CD14-positive monocyte (primary cell): ENCODE data around the gene RERE. TPM values are rescaled to one million over a fixed set of nuclear protein-coding genes. Genes with fewer than 3 reads are reported as not detected.

Experiments
- DNase-seq, 3 donors: peaks; one replicate each; pipeline ENCODE4 v3.0.0-alpha.2; 2011 to 2022
- H2AFZ ChIP-seq: 2 replicates; pipeline ENCODE4 v1.6.0; 2012; ENCODE audit warnings: mild to moderate bottlenecking, low read depth, low read length, inconsistent platforms; ENCODE audit not compliant: insufficient read depth, poor library complexity, severe bottlenecking
- H3K27ac ChIP-seq, 2 donors: 1 replicate in 1 of 2; 2 replicates in 1 of 2; pipeline ENCODE4 v1.5.1; 2012 to 2013; ENCODE audit warnings: low read length in 2 of 2, control low read depth in 1 of 2, inconsistent platforms in 1 of 2, low read depth in 1 of 2, mild to moderate bottlenecking in 1 of 2
- H3K27me3 ChIP-seq, 2 donors: one replicate each; pipeline versions ENCODE4 v1.6.0 to v1.6.1; 2011 to 2013; ENCODE audit warnings: low read length in 2 of 2; ENCODE audit not compliant: control insufficient read depth in 2 of 2, insufficient read depth in 2 of 2
- H3K36me3 ChIP-seq, 2 donors: replicated peaks in 1 of 2; 1 replicate in 1 of 2; 2 replicates in 1 of 2; pipeline versions ENCODE4 v1.5.1 to v1.6.1; 2012 to 2013; ENCODE audit warnings: low read length in 2 of 2, control low read depth in 1 of 2, inconsistent platforms in 1 of 2, mild to moderate bottlenecking in 1 of 2; ENCODE audit not compliant: insufficient read depth in 2 of 2, control insufficient read depth in 1 of 2
- H3K4me1 ChIP-seq, 2 donors: 1 replicate in 1 of 2; 2 replicates in 1 of 2; pipeline versions ENCODE4 v1.5.1 to v1.6.1; 2012 to 2013; ENCODE audit warnings: low read length in 2 of 2, control low read depth in 1 of 2, inconsistent platforms in 1 of 2, mild to moderate bottlenecking in 1 of 2, moderate library complexity in 1 of 2; ENCODE audit not compliant: insufficient read depth in 2 of 2, control insufficient read depth in 1 of 2
- H3K4me2 ChIP-seq: replicated peaks from 2 replicates; pipeline ENCODE3; 2012; ENCODE audit warnings: low read length, moderate library complexity, mild to moderate bottlenecking; ENCODE audit not compliant: poor library complexity, severe bottlenecking; ENCODE audit errors: extremely low read depth
- H3K4me3 ChIP-seq, 3 experiments: fragments of 200-600 bp in 1 of 3; sonication (generic) in 1 of 3; replicated peaks in 1 of 3; 1 replicate in 2 of 3; 2 replicates in 1 of 3; pipeline ENCODE4 v1.5.1; 2011 to 2013; ENCODE audit warnings: low read length in 3 of 3, mild to moderate bottlenecking in 3 of 3, control low read depth in 2 of 3, low read depth in 2 of 3, inconsistent platforms in 1 of 3, moderate library complexity in 1 of 3
- H3K79me2 ChIP-seq: 2 replicates; pipeline ENCODE4 v1.6.0; 2012; ENCODE audit warnings: mild to moderate bottlenecking, control low read depth, inconsistent platforms, low read length, moderate library complexity; ENCODE audit not compliant: insufficient read depth
- H3K9ac ChIP-seq: 2 replicates; pipeline ENCODE4 v1.6.0; 2017; ENCODE audit warnings: low read length, mild to moderate bottlenecking; ENCODE audit not compliant: insufficient read depth, poor library complexity, severe bottlenecking
- H3K9me3 ChIP-seq, 2 donors: replicated peaks in 1 of 2; 1 replicate in 1 of 2; 2 replicates in 1 of 2; pipeline versions ENCODE4 v1.5.1 to v1.6.1; 2012 to 2013; ENCODE audit warnings: low read length in 2 of 2, control low read depth in 1 of 2; ENCODE audit not compliant: control insufficient read depth in 1 of 2, insufficient read depth in 1 of 2
- H4K20me1 ChIP-seq: 2 replicates; pipeline ENCODE4 v1.6.0; 2012; ENCODE audit warnings: mild to moderate bottlenecking, low read length, control low read depth, moderate library complexity; ENCODE audit not compliant: insufficient read depth
- H3K27ac Mint-ChIP-seq, 7 donors: one replicate each; pipeline ENCODE4 v1.8.0; 2020; ENCODE audit warnings: mild to moderate bottlenecking in 7 of 7, mixed read lengths in 7 of 7, moderate library complexity in 6 of 7, inconsistent platforms in 2 of 7
- H3K27me3 Mint-ChIP-seq, 3 donors: one replicate each; pipeline ENCODE4 v1.8.0; 2021 to 2022; ENCODE audit warnings: low read depth in 3 of 3, mild to moderate bottlenecking in 3 of 3, mixed read lengths in 3 of 3, moderate library complexity in 3 of 3, inconsistent platforms in 1 of 3
- H3K36me3 Mint-ChIP-seq, 2 donors: one replicate each; pipeline ENCODE4 v1.8.0; 2020; ENCODE audit warnings: mixed read lengths in 2 of 2, inconsistent platforms in 1 of 2, mild to moderate bottlenecking in 1 of 2
- H3K4me1 Mint-ChIP-seq: one replicate; pipeline ENCODE4 v1.8.0; 2020; ENCODE audit warnings: mild to moderate bottlenecking, mixed read lengths
- H3K4me3 Mint-ChIP-seq, 2 donors: one replicate each; pipeline ENCODE4 v1.8.0; 2020; ENCODE audit warnings: mild to moderate bottlenecking in 2 of 2, mixed read lengths in 2 of 2, moderate library complexity in 1 of 2
- H3K9me3 Mint-ChIP-seq, 7 donors: one replicate each; pipeline ENCODE4 v1.8.0; 2020 to 2022; ENCODE audit warnings: mixed read lengths in 7 of 7, mild to moderate bottlenecking in 6 of 7, moderate library complexity in 6 of 7, inconsistent platforms in 2 of 7
- CTCF ChIP-seq: fragments of 200-600 bp; IDR thresholded peaks from one replicate; pipeline ENCODE4 v1.8.0; 2022; ENCODE audit warnings: antibody characterized with exemption, mild to moderate bottlenecking
- WGBS: methylation state at CpG from one replicate; pipeline ENCODE4 v1.1.5; 2013; ENCODE audit warnings: missing lambda C conversion rate; ENCODE audit not compliant: insufficient coverage; 5-methylcytosine and 5-hydroxymethylcytosine counted together
- intact Hi-C, 2 donors: fragments of 100-400 bp; cut with micrococcal nuclease; formaldehyde crosslinking; loops; one replicate each; pipeline versions ENCODE4 v1.15.0 to v1.15.1; 2023
- polyA plus RNA-seq, 3 donors: library from polyadenylated mRNA; depleted of rRNA in 1 of 3; unstranded in 2 of 3; stranded (reverse) in 1 of 3; fragments of 300-500 nt in 2 of 3; fragments of >200 nt in 1 of 3; fragmentation: Illumina TruSeq in 2 of 3; gene quantifications; 1 replicate in 2 of 3; 2 replicates in 1 of 3; pipeline ENCODE4 v1.2.3, GENCODE V29; 2012 to 2021

The RERE gene
- polyA plus RNA-seq, 3 donors = 1.2 to 19.4 (median 3.8) TPM

- H3K36me3 ChIP-seq = no peaks in the 10 kb centered on the region
These were observed 95.1 kb downstream of the RERE start for GRCh38 chr1:8722366-8722765.

GRCh38 chr1:8721679-8722324 lies 95.6 kb downstream of the RERE start:
- H3K4me2 ChIP-seq = no peak overlapping the region
- no peak overlapping the region for H3K4me3 Mint-ChIP-seq
- no peak overlapping the region for H3K27ac Mint-ChIP-seq

More at GRCh38 chr1:8722366-8722765, 95.1 kb downstream of the RERE start:
- Histone ChIP-seq H4K20me1 (no peaks in the 10 kb centered on the region), H3K4me2 (no peak overlapping the region), H3K4me1 (peaks cover 0 to 11% of the 10 kb centered on the region in 2 donors), H3K9ac (no peak overlapping the region), H3K79me2 (no peaks in the 10 kb centered on the region), H3K4me3 (no peak overlapping the region), H3K9me3 (no peaks in the 10 kb centered on the region), H3K27me3 (no peaks in the 10 kb centered on the region), H3K27ac (no peak overlapping the region), H2AFZ (no peak overlapping the region)
- Mint-ChIP-seq H3K9me3 (no peaks in the 10 kb centered on the region), H3K27ac (no peak overlapping the region), H3K36me3 (no peaks in the 10 kb centered on the region), H3K4me3 (no peak overlapping the region), H3K27me3 (no peaks in the 10 kb centered on the region), H3K4me1 (peaks cover 12% of the 10 kb centered on the region)
- no peak for TF ChIP-seq CTCF
- WGBS = no CpG with 5 or more reads among the region's 3 CpGs
- intact Hi-C loops = no loop called here
- DNase-seq = no peak

More at GRCh38 chr1:8721679-8722324, 95.6 kb downstream of the RERE start:
- Histone ChIP-seq H3K9ac (no peak overlapping the region), H3K27ac (no peak overlapping the region), H4K20me1 (no peaks in the 10 kb centered on the region), H3K79me2 (no peaks in the 10 kb centered on the region), H3K9me3 (no peaks in the 10 kb centered on the region), H3K36me3 (no peaks in the 10 kb centered on the region), H2AFZ (no peak overlapping the region), H3K4me3 (no peak overlapping the region), H3K4me1 (peaks cover 0 to 11% of the 10 kb centered on the region in 2 donors), H3K27me3 (no peaks in the 10 kb centered on the region)
- no peaks in the 10 kb centered on the region for H3K36me3 Mint-ChIP-seq
- no peaks in the 10 kb centered on the region for H3K27me3 Mint-ChIP-seq
- WGBS = 59% methylated on average over 2 of the region's 4 CpGs
- no peaks in the 10 kb centered on the region for H3K9me3 Mint-ChIP-seq
- no peak for TF ChIP-seq CTCF
- no peak for DNase-seq
- peaks cover 12% of the 10 kb centered on the region for H3K4me1 Mint-ChIP-seq
- intact Hi-C loops = no loop called here
